H9 (cell line): ENCODE results near the gene DUSP2. TPM values are rescaled to one million over a fixed set of nuclear protein-coding genes. Genes with fewer than 3 reads are reported as not detected.

Experiments used
- DNase-seq: peaks from one replicate; pipeline ENCODE4 v3.0.0-alpha.2; 2017
- H2AFZ ChIP-seq: one replicate; pipeline ENCODE4 v1.6.1; 2013; ENCODE audit warnings: mild to moderate bottlenecking, low read length, control low read depth, moderate library complexity
- H2AK5ac ChIP-seq: 2 replicates; pipeline ENCODE4 v1.6.1; 2013; ENCODE audit warnings: low read length, control low read depth, mixed read lengths; ENCODE audit not compliant: insufficient read length
- H2BK120ac ChIP-seq: one replicate; pipeline ENCODE4 v1.6.1; 2013; ENCODE audit warnings: low read depth, mild to moderate bottlenecking, low read length, control low read depth, inconsistent platforms; ENCODE audit not compliant: poor library complexity, severe bottlenecking
- H2BK12ac ChIP-seq: 2 replicates; pipeline ENCODE4 v1.6.1; 2013; ENCODE audit warnings: low read length, control low read depth, mixed read lengths, low read depth; ENCODE audit not compliant: insufficient read length
- H2BK15ac ChIP-seq: 2 replicates; pipeline ENCODE4 v1.6.1; 2013; ENCODE audit warnings: low read depth, low read length, control low read depth
- H2BK20ac ChIP-seq: one replicate; pipeline ENCODE4 v1.6.1; 2013; ENCODE audit warnings: low read depth, mild to moderate bottlenecking, low read length, control low read depth, inconsistent platforms; ENCODE audit not compliant: poor library complexity, severe bottlenecking
- H2BK5ac ChIP-seq: 2 replicates; pipeline ENCODE4 v1.6.1; 2013; ENCODE audit warnings: low read length, control low read depth, mixed read lengths; ENCODE audit not compliant: insufficient read length
- H3K14ac ChIP-seq: 2 replicates; pipeline ENCODE4 v1.6.1; 2013; ENCODE audit warnings: low read length, control low read depth; ENCODE audit not compliant: insufficient read depth
- H3K18ac ChIP-seq: 2 replicates; pipeline ENCODE4 v1.6.1; 2013; ENCODE audit warnings: low read depth, mild to moderate bottlenecking, mixed read lengths, low read length, control low read depth; ENCODE audit not compliant: insufficient read length
- H3K23ac ChIP-seq: 2 replicates; pipeline ENCODE4 v1.6.1; 2013; ENCODE audit warnings: low read length, control low read depth, mixed read lengths, low read depth; ENCODE audit not compliant: insufficient read length
- H3K23me2 ChIP-seq: 2 replicates; pipeline ENCODE4 v1.6.1; 2013; ENCODE audit warnings: low read depth, mild to moderate bottlenecking, mixed read lengths, low read length, control low read depth; ENCODE audit not compliant: insufficient read length, poor library complexity, severe bottlenecking
- H3K27ac ChIP-seq: 2 replicates; pipeline ENCODE4 v1.5.1; 2013; ENCODE audit warnings: low read length, control low read depth, mixed read lengths, low read depth; ENCODE audit not compliant: insufficient read length
- H3K27me3 ChIP-seq: 2 replicates; pipeline ENCODE4 v1.6.1; 2013; ENCODE audit warnings: low read length, control low read depth, inconsistent platforms; ENCODE audit not compliant: insufficient read depth
- H3K4ac ChIP-seq: 2 replicates; pipeline ENCODE4 v1.6.1; 2013; ENCODE audit warnings: low read depth, mild to moderate bottlenecking, control low read depth, inconsistent platforms, low read length, moderate library complexity
- H3K4me1 ChIP-seq: 2 replicates; pipeline ENCODE4 v1.6.1; 2013; ENCODE audit warnings: low read length, control low read depth, inconsistent platforms; ENCODE audit not compliant: insufficient read depth
- H3K4me2 ChIP-seq: 2 replicates; pipeline ENCODE4 v1.6.1; 2013; ENCODE audit warnings: low read length, control low read depth, mixed read lengths; ENCODE audit not compliant: insufficient read length, insufficient read depth
- H3K56ac ChIP-seq: 2 replicates; pipeline ENCODE4 v1.6.1; 2013; ENCODE audit warnings: low read depth, mild to moderate bottlenecking, mixed read lengths, low read length, control low read depth; ENCODE audit not compliant: insufficient read length
- H3K79me1 ChIP-seq: 2 replicates; pipeline ENCODE4 v1.6.1; 2013; ENCODE audit warnings: low read depth, mild to moderate bottlenecking, moderate library complexity, low read length, control low read depth, inconsistent platforms; ENCODE audit not compliant: insufficient read depth, poor library complexity, severe bottlenecking
- H3K79me2 ChIP-seq: 2 replicates; pipeline ENCODE4 v1.6.1; 2013; ENCODE audit warnings: low read length, control low read depth, inconsistent platforms; ENCODE audit not compliant: insufficient read depth
- H3K9ac ChIP-seq: 2 replicates; pipeline ENCODE4 v1.6.1; 2013; ENCODE audit warnings: low read length, control low read depth, mixed read lengths; ENCODE audit not compliant: insufficient read length; ENCODE audit errors: extremely low read depth
- H3K9me3 ChIP-seq: one replicate; pipeline ENCODE4 v1.6.1; 2013; ENCODE audit warnings: low read depth, low read length, inconsistent platforms; ENCODE audit not compliant: control insufficient read depth
- H3T11ph ChIP-seq: one replicate; pipeline ENCODE4 v1.6.1; 2013; ENCODE audit warnings: mild to moderate bottlenecking, low read length, control low read depth, inconsistent platforms
- H4K20me1 ChIP-seq: one replicate; pipeline ENCODE4 v1.6.1; 2013; ENCODE audit not compliant: control insufficient read depth, insufficient read length, insufficient read depth
- H4K5ac ChIP-seq: 2 replicates; pipeline ENCODE4 v1.6.1; 2013; ENCODE audit warnings: low read depth, mild to moderate bottlenecking, mixed read lengths, low read length, control low read depth; ENCODE audit not compliant: insufficient read length
- H4K8ac ChIP-seq: replicated peaks from 2 replicates; pipeline ENCODE4 v1.6.1; 2013; ENCODE audit warnings: low read length, control low read depth, mixed read lengths, low read depth; ENCODE audit not compliant: insufficient read length
- H4K91ac ChIP-seq: 2 replicates; pipeline ENCODE4 v1.6.1; 2013; ENCODE audit warnings: low read depth, mild to moderate bottlenecking, moderate library complexity, mixed read lengths, low read length, control low read depth; ENCODE audit not compliant: insufficient read length
- H3K27ac Mint-ChIP-seq, 3 experiments: 2 replicates in 2 of 3; 3 replicates in 1 of 3; pipeline ENCODE4 v1.8.0; 2020 to 2021; ENCODE audit warnings: mixed read lengths in 3 of 3, mild to moderate bottlenecking in 1 of 3, moderate library complexity in 1 of 3
- H3K27me3 Mint-ChIP-seq: 2 replicates; pipeline ENCODE4 v1.8.0; 2021; ENCODE audit warnings: low read depth, mild to moderate bottlenecking, moderate library complexity, mixed read lengths
- H3K36me3 Mint-ChIP-seq, 3 experiments: 2 replicates in 2 of 3; 3 replicates in 1 of 3; pipeline ENCODE4 v1.8.0; 2020 to 2021; ENCODE audit warnings: low read depth in 3 of 3, mixed read lengths in 3 of 3; ENCODE audit not compliant: insufficient read depth in 1 of 3
- H3K4me1 Mint-ChIP-seq, 2 experiments: 2 replicates each; pipeline ENCODE4 v1.8.0; 2020; ENCODE audit warnings: mixed read lengths in 2 of 2
- H3K4me3 Mint-ChIP-seq, 2 experiments: 2 replicates in 1 of 2; 3 replicates in 1 of 2; pipeline ENCODE4 v1.8.0; 2020 to 2021; ENCODE audit warnings: mild to moderate bottlenecking in 2 of 2, mixed read lengths in 2 of 2, moderate library complexity in 1 of 2
- H3K9me3 Mint-ChIP-seq, 2 experiments: 2 replicates in 1 of 2; 3 replicates in 1 of 2; pipeline ENCODE4 v1.8.0; 2020; ENCODE audit warnings: mild to moderate bottlenecking in 2 of 2, mixed read lengths in 2 of 2, moderate library complexity in 1 of 2
- CTCF ChIP-seq: fragments of 200-600 bp; sonication (generic); conservative IDR thresholded peaks from 3 replicates; pipeline ENCODE4 v1.8.0; 2021; ENCODE audit warnings: antibody characterized with exemption, mild to moderate bottlenecking
- WGBS: extraction: QIAGEN DNeasy Blood & Tissue Kit; methylation state at CpG from one replicate; pipeline ENCODE4 v1.1.7; 2013; ENCODE audit warnings: missing lambda C conversion rate, low lambda C conversion rate, mixed read lengths; ENCODE audit not compliant: insufficient read length; ENCODE audit errors: extremely low coverage; 5-methylcytosine and 5-hydroxymethylcytosine counted together
- total RNA-seq: library from RNA; stranded (reverse); gene quantifications from 2 replicates; pipeline ENCODE4 v1.2.1, GENCODE V29; 2021

The DUSP2 gene
- total RNA-seq, 1 experiment from 2014 or later: 14.9 TPM

GRCh38 chr2:96113951-96114350 lies 31.3 kb downstream of the DUSP2 start:
- Histone ChIP-seq H3K79me2 (no peaks in the 10 kb centered on the region), H3K27ac (no peak overlapping the region), H4K5ac (no peak overlapping the region), H4K20me1 (no peaks in the 10 kb centered on the region), H3K23ac (no peak overlapping the region), H2BK20ac (no peak overlapping the region), H3K9me3 (no peaks in the 10 kb centered on the region), H2BK120ac (no peak overlapping the region), H3K4ac (no peak overlapping the region), H2BK12ac (no peak overlapping the region), H3K9ac (no peak overlapping the region), H3K79me1 (no peaks in the 10 kb centered on the region), H2BK15ac (no peak overlapping the region), H3K56ac (no peak overlapping the region), H3T11ph (no peak overlapping the region), H3K23me2 (peaks cover 9% of the 10 kb centered on the region), H2AK5ac (no peak overlapping the region), H4K91ac (no peak overlapping the region), H3K14ac (no peak overlapping the region), H3K4me2 (no peak overlapping the region), H3K27me3 (no peaks in the 10 kb centered on the region; the same call in 1 of the 2 replicates), H4K8ac (no peak overlapping the region), H3K4me1 (peaks cover under 1% of the 10 kb centered on the region; the same call in 1 of the 2 replicates), H2AFZ (no peak overlapping the region), H3K18ac (no peak overlapping the region), H2BK5ac (no peak overlapping the region)
- H3K9me3 Mint-ChIP-seq: peaks cover 2 to 4% of the 10 kb centered on the region in 2 experiments; a peak in 2 of 5 replicates
- no peak overlapping the region for H3K4me3 Mint-ChIP-seq
- H3K4me1 Mint-ChIP-seq: peaks cover 20 to 38% of the 10 kb centered on the region in 2 experiments
- H3K36me3 Mint-ChIP-seq: peaks cover 0 to 8% (median 8%) of the 10 kb centered on the region in 3 experiments; a peak in 4 of 7 replicates
- DNase-seq: no peak
- no peak for TF ChIP-seq CTCF
- peaks cover 42% of the 10 kb centered on the region for H3K27me3 Mint-ChIP-seq
- H3K27ac Mint-ChIP-seq: no peak overlapping the region
- WGBS: no CpG with 5 or more reads among the region's 17 CpGs
